CD14-positive monocyte (primary cell): Measurements from ENCODE around the gene TRAPPC10. TPM values are rescaled to one million over a fixed set of nuclear protein-coding genes. Genes with fewer than 3 reads are reported as not detected.
A peak's percentile ranks its signal among the peaks of the same experiment; 100 is the strongest.

Experiments used
- DNase-seq, 3 donors: peaks; one replicate each; pipeline ENCODE4 v3.0.0-alpha.2; 2011 to 2022
- H2AFZ ChIP-seq: 2 replicates; pipeline ENCODE4 v1.6.0; 2012; ENCODE audit warnings: mild to moderate bottlenecking, low read depth, low read length, inconsistent platforms; ENCODE audit not compliant: insufficient read depth, poor library complexity, severe bottlenecking
- H3K27ac ChIP-seq, 2 donors: 1 replicate in 1 of 2; 2 replicates in 1 of 2; pipeline ENCODE4 v1.5.1; 2012 to 2013; ENCODE audit warnings: low read length in 2 of 2, control low read depth in 1 of 2, inconsistent platforms in 1 of 2, low read depth in 1 of 2, mild to moderate bottlenecking in 1 of 2
- H3K27me3 ChIP-seq, 2 donors: one replicate each; pipeline versions ENCODE4 v1.6.0 to v1.6.1; 2011 to 2013; ENCODE audit warnings: low read length in 2 of 2; ENCODE audit not compliant: control insufficient read depth in 2 of 2, insufficient read depth in 2 of 2
- H3K36me3 ChIP-seq, 2 donors: replicated peaks in 1 of 2; 1 replicate in 1 of 2; 2 replicates in 1 of 2; pipeline versions ENCODE4 v1.5.1 to v1.6.1; 2012 to 2013; ENCODE audit warnings: low read length in 2 of 2, control low read depth in 1 of 2, inconsistent platforms in 1 of 2, mild to moderate bottlenecking in 1 of 2; ENCODE audit not compliant: insufficient read depth in 2 of 2, control insufficient read depth in 1 of 2
- H3K4me1 ChIP-seq, 2 donors: 1 replicate in 1 of 2; 2 replicates in 1 of 2; pipeline versions ENCODE4 v1.5.1 to v1.6.1; 2012 to 2013; ENCODE audit warnings: low read length in 2 of 2, control low read depth in 1 of 2, inconsistent platforms in 1 of 2, mild to moderate bottlenecking in 1 of 2, moderate library complexity in 1 of 2; ENCODE audit not compliant: insufficient read depth in 2 of 2, control insufficient read depth in 1 of 2
- H3K4me2 ChIP-seq: replicated peaks from 2 replicates; pipeline ENCODE3; 2012; ENCODE audit warnings: low read length, moderate library complexity, mild to moderate bottlenecking; ENCODE audit not compliant: poor library complexity, severe bottlenecking; ENCODE audit errors: extremely low read depth
- H3K4me3 ChIP-seq, 3 experiments: fragments of 200-600 bp in 1 of 3; sonication (generic) in 1 of 3; replicated peaks in 1 of 3; 1 replicate in 2 of 3; 2 replicates in 1 of 3; pipeline ENCODE4 v1.5.1; 2011 to 2013; ENCODE audit warnings: low read length in 3 of 3, mild to moderate bottlenecking in 3 of 3, control low read depth in 2 of 3, low read depth in 2 of 3, inconsistent platforms in 1 of 3, moderate library complexity in 1 of 3
- H3K79me2 ChIP-seq: 2 replicates; pipeline ENCODE4 v1.6.0; 2012; ENCODE audit warnings: mild to moderate bottlenecking, control low read depth, inconsistent platforms, low read length, moderate library complexity; ENCODE audit not compliant: insufficient read depth
- H3K9ac ChIP-seq: 2 replicates; pipeline ENCODE4 v1.6.0; 2017; ENCODE audit warnings: low read length, mild to moderate bottlenecking; ENCODE audit not compliant: insufficient read depth, poor library complexity, severe bottlenecking
- H3K9me3 ChIP-seq, 2 donors: replicated peaks in 1 of 2; 1 replicate in 1 of 2; 2 replicates in 1 of 2; pipeline versions ENCODE4 v1.5.1 to v1.6.1; 2012 to 2013; ENCODE audit warnings: low read length in 2 of 2, control low read depth in 1 of 2; ENCODE audit not compliant: control insufficient read depth in 1 of 2, insufficient read depth in 1 of 2
- H4K20me1 ChIP-seq: 2 replicates; pipeline ENCODE4 v1.6.0; 2012; ENCODE audit warnings: mild to moderate bottlenecking, low read length, control low read depth, moderate library complexity; ENCODE audit not compliant: insufficient read depth
- H3K27ac Mint-ChIP-seq, 7 donors: one replicate each; pipeline ENCODE4 v1.8.0; 2020; ENCODE audit warnings: mild to moderate bottlenecking in 7 of 7, mixed read lengths in 7 of 7, moderate library complexity in 6 of 7, inconsistent platforms in 2 of 7
- H3K27me3 Mint-ChIP-seq, 3 donors: one replicate each; pipeline ENCODE4 v1.8.0; 2021 to 2022; ENCODE audit warnings: low read depth in 3 of 3, mild to moderate bottlenecking in 3 of 3, mixed read lengths in 3 of 3, moderate library complexity in 3 of 3, inconsistent platforms in 1 of 3
- H3K36me3 Mint-ChIP-seq, 2 donors: one replicate each; pipeline ENCODE4 v1.8.0; 2020; ENCODE audit warnings: mixed read lengths in 2 of 2, inconsistent platforms in 1 of 2, mild to moderate bottlenecking in 1 of 2
- H3K4me1 Mint-ChIP-seq: one replicate; pipeline ENCODE4 v1.8.0; 2020; ENCODE audit warnings: mild to moderate bottlenecking, mixed read lengths
- H3K4me3 Mint-ChIP-seq, 2 donors: one replicate each; pipeline ENCODE4 v1.8.0; 2020; ENCODE audit warnings: mild to moderate bottlenecking in 2 of 2, mixed read lengths in 2 of 2, moderate library complexity in 1 of 2
- H3K9me3 Mint-ChIP-seq, 7 donors: one replicate each; pipeline ENCODE4 v1.8.0; 2020 to 2022; ENCODE audit warnings: mixed read lengths in 7 of 7, mild to moderate bottlenecking in 6 of 7, moderate library complexity in 6 of 7, inconsistent platforms in 2 of 7
- CTCF ChIP-seq: fragments of 200-600 bp; IDR thresholded peaks from one replicate; pipeline ENCODE4 v1.8.0; 2022; ENCODE audit warnings: antibody characterized with exemption, mild to moderate bottlenecking
- WGBS: methylation state at CpG from one replicate; pipeline ENCODE4 v1.1.5; 2013; ENCODE audit warnings: missing lambda C conversion rate; ENCODE audit not compliant: insufficient coverage; 5-methylcytosine and 5-hydroxymethylcytosine counted together
- intact Hi-C, 2 donors: fragments of 100-400 bp; cut with micrococcal nuclease; formaldehyde crosslinking; loops; one replicate each; pipeline versions ENCODE4 v1.15.0 to v1.15.1; 2023
- polyA plus RNA-seq, 3 donors: library from polyadenylated mRNA; depleted of rRNA in 1 of 3; unstranded in 2 of 3; stranded (reverse) in 1 of 3; fragments of 300-500 nt in 2 of 3; fragments of >200 nt in 1 of 3; fragmentation: Illumina TruSeq in 2 of 3; gene quantifications; 1 replicate in 2 of 3; 2 replicates in 1 of 3; pipeline ENCODE4 v1.2.3, GENCODE V29; 2012 to 2021

TRAPPC10 gene
- polyA plus RNA-seq, 3 donors, result 5.9 to 40.6 (median 8.6) TPM

- no peak overlapping the region for H3K27ac ChIP-seq
- no peak overlapping the region for H3K4me3 Mint-ChIP-seq
- no peaks in the 10 kb centered on the region for H3K4me1 ChIP-seq
- H3K36me3 ChIP-seq, result peaks cover 89 to 99% of the 10 kb centered on the region in 2 donors
- H3K9ac ChIP-seq, result no peak overlapping the region
- no peak for DNase-seq
- peaks cover 80 to 96% of the 10 kb centered on the region in 2 donors for H3K36me3 Mint-ChIP-seq
- no peak overlapping the region for H3K27ac Mint-ChIP-seq
- H2AFZ ChIP-seq, result no peak overlapping the region
- no peak overlapping the region for H3K4me2 ChIP-seq
- no peaks in the 10 kb centered on the region for H3K9me3 Mint-ChIP-seq
- no peaks in the 10 kb centered on the region for H3K9me3 ChIP-seq
- no peak for TF ChIP-seq CTCF
- peaks cover 7% of the 10 kb centered on the region for H3K79me2 ChIP-seq
- intact Hi-C loops, result no loop called here
- 100% methylated on average over 2 of the region's 5 CpGs for WGBS
- H3K27me3 ChIP-seq, result no peaks in the 10 kb centered on the region
- peaks cover 1 to 2% (median 1%) of the 10 kb centered on the region in 3 donors for H3K27me3 Mint-ChIP-seq
- H3K4me3 ChIP-seq, result no peak overlapping the region
- H3K4me1 Mint-ChIP-seq, result no peaks in the 10 kb centered on the region
- peaks cover 44% of the 10 kb centered on the region for H4K20me1 ChIP-seq
These were observed 64.2 kb downstream of the TRAPPC10 start for GRCh38 chr21:44076316-44076715.

- H3K36me3 Mint-ChIP-seq, result peaks cover 82 to 98% of the 10 kb centered on the region in 2 donors
- Histone ChIP-seq H3K4me1 (no peaks in the 10 kb centered on the region), H4K20me1 (peaks cover 36% of the 10 kb centered on the region), H3K9me3 (no peaks in the 10 kb centered on the region), H3K4me3 (no peak overlapping the region), H2AFZ (no peak overlapping the region), H3K9ac (no peak overlapping the region), H3K4me2 (no peak overlapping the region), H3K27ac (peak overlapping the region in 1 of 2 donors; percentile 38), H3K36me3 (peaks cover 94 to 99% of the 10 kb centered on the region in 2 donors), H3K79me2 (peaks cover 2% of the 10 kb centered on the region), H3K27me3 (no peaks in the 10 kb centered on the region)
- peak overlapping the region in 1 of 7 donors; percentile 31 for H3K27ac Mint-ChIP-seq
- 96% methylated on average over 5 of the region's 5 CpGs for WGBS
- no peak for DNase-seq
- H3K4me3 Mint-ChIP-seq, result no peak overlapping the region
- no peaks in the 10 kb centered on the region for H3K4me1 Mint-ChIP-seq
- intact Hi-C loops, result no loop called here
- H3K27me3 Mint-ChIP-seq, result peaks cover 1 to 2% (median 1%) of the 10 kb centered on the region in 3 donors
- TF ChIP-seq CTCF, result no peak
- no peaks in the 10 kb centered on the region for H3K9me3 Mint-ChIP-seq
These were observed 66.4 kb downstream of the TRAPPC10 start for GRCh38 chr21:44078411-44078981.
